Keratinocyte (primary cell): ENCODE data around the gene ERMAP. TPM values are rescaled to one million over a fixed set of nuclear protein-coding genes. Genes with fewer than 3 reads are reported as not detected.

Experiments
- DNase-seq: peaks from one replicate; pipeline ENCODE4 v3.0.0-alpha.2; 2011; ENCODE audit warnings: low read depth, missing footprints, low spot score
- FAIRE-seq: peaks from 2 replicates; lab custom pipeline; 2011; peaks lifted over from hg19 to GRCh38; lab: Jason Lieb, UNC
- H2AFZ ChIP-seq: 2 replicates; pipeline ENCODE4 v1.6.0; 2012; ENCODE audit warnings: low read length, control low read depth, inconsistent platforms; ENCODE audit not compliant: control insufficient read depth
- H3K27ac ChIP-seq: 2 replicates; pipeline ENCODE4 v1.5.1; 2011; ENCODE audit warnings: low read length; ENCODE audit not compliant: control insufficient read depth, insufficient read depth
- H3K27me3 ChIP-seq: 3 replicates; pipeline ENCODE4 v1.6.0; 2011; ENCODE audit warnings: low read length; ENCODE audit not compliant: control insufficient read depth, insufficient read depth; ENCODE audit errors: extremely low read depth
- H3K36me3 ChIP-seq, 2 experiments: 2 replicates in 1 of 2; 3 replicates in 1 of 2; pipeline ENCODE4 v1.5.1; 2011; ENCODE audit warnings: low read length in 2 of 2, mild to moderate bottlenecking in 1 of 2; ENCODE audit not compliant: control insufficient read depth in 2 of 2, insufficient read depth in 2 of 2; ENCODE audit errors: extremely low read depth in 1 of 2
- H3K4me1 ChIP-seq: 3 replicates; pipeline ENCODE4 v1.5.1; 2011; ENCODE audit warnings: low read length; ENCODE audit not compliant: control insufficient read depth, insufficient read depth; ENCODE audit errors: extremely low read depth
- H3K4me2 ChIP-seq: 3 replicates; pipeline ENCODE4 v1.6.0; 2011; ENCODE audit warnings: low read depth, low read length; ENCODE audit not compliant: control insufficient read depth, insufficient read depth; ENCODE audit errors: extremely low read depth
- H3K4me3 ChIP-seq, 3 experiments: fragments of 200-600 bp in 1 of 3; sonication (generic) in 1 of 3; 2 replicates in 2 of 3; 3 replicates in 1 of 3; pipeline ENCODE4 v1.5.1; 2011 to 2016; ENCODE audit warnings: low read length in 3 of 3, mild to moderate bottlenecking in 3 of 3, control low read depth in 2 of 3, inconsistent platforms in 1 of 3, low read depth in 1 of 3, mixed read lengths in 1 of 3, mixed run types in 1 of 3, moderate library complexity in 1 of 3; ENCODE audit not compliant: control insufficient read depth in 2 of 3, insufficient read depth in 2 of 3; ENCODE audit errors: extremely low read depth in 1 of 3
- H3K79me2 ChIP-seq: 2 replicates; pipeline ENCODE4 v1.6.0; 2012; ENCODE audit warnings: low read length; ENCODE audit not compliant: control insufficient read depth, insufficient read depth
- H3K9ac ChIP-seq: 3 replicates; pipeline ENCODE4 v1.6.0; 2011; ENCODE audit warnings: low read length; ENCODE audit not compliant: control insufficient read depth, insufficient read depth; ENCODE audit errors: extremely low read depth
- H3K9me1 ChIP-seq: 3 replicates; pipeline ENCODE4 v1.6.0; 2011; ENCODE audit warnings: low read length; ENCODE audit not compliant: control insufficient read depth, insufficient read depth; ENCODE audit errors: extremely low read depth
- H3K9me3 ChIP-seq: 2 replicates; pipeline ENCODE4 v1.5.1; 2012; ENCODE audit warnings: low read depth, low read length; ENCODE audit not compliant: control insufficient read depth
- H4K20me1 ChIP-seq: 3 replicates; pipeline ENCODE4 v1.6.0; 2011; ENCODE audit warnings: low read length; ENCODE audit not compliant: control insufficient read depth, insufficient read depth; ENCODE audit errors: extremely low read depth
- CTCF ChIP-seq, 3 experiments: IDR thresholded peaks in 1 of 3; conservative IDR thresholded peaks in 1 of 3; optimal IDR thresholded peaks in 1 of 3; 2 replicates in 2 of 3; 3 replicates in 1 of 3; pipeline versions ENCODE3 to v1.5.1; 2011; ENCODE audit warnings: low read length in 3 of 3, mild to moderate bottlenecking in 3 of 3, moderate library complexity in 2 of 3, control low read depth in 1 of 3, inconsistent platforms in 1 of 3; ENCODE audit not compliant: insufficient read depth in 2 of 3; ENCODE audit errors: extremely low read depth in 1 of 3
- EZH2 ChIP-seq: IDR thresholded peaks from one replicate; pipeline ENCODE4 v1.6.1; 2012; ENCODE audit warnings: inconsistent platforms, mild to moderate bottlenecking, low read length, moderate library complexity
- dilution Hi-C: fragments of 300-500 bp; cut with MboI; formaldehyde crosslinking; loops from one replicate; pipeline ENCODE4 v1.7.0; 2020; ENCODE audit warnings: low sequenced_read_pairs; ENCODE audit not compliant: extremely low pct_ligation_motif_present
- polyA plus RNA-seq, 5 experiments: library from polyadenylated mRNA; depleted of rRNA in 3 of 5; stranded (reverse) in 3 of 5; stranded (forward) in 1 of 5; unstranded in 1 of 5; fragments of >200 nt; gene quantifications; 1 replicate in 1 of 5; 2 replicates in 3 of 5; 3 replicates in 1 of 5; pipeline versions ENCODE4 v1.2.1 to v1.2.3, GENCODE V29; 2011 to 2012; ENCODE audit warnings: missing spikeins in 2 of 5, low read depth in 1 of 5, low replicate concordance in 1 of 5

The ERMAP gene
- polyA plus RNA-seq, 1 donor (not counting 4 experiments of a cell fraction or from before 2014, with no cell fraction given) = 5.6 TPM

- H4K20me1 ChIP-seq = no peaks in the 10 kb centered on the region
- H3K4me1 ChIP-seq = no peaks in the 10 kb centered on the region
- no peak overlapping the region for H3K4me3 ChIP-seq
- peaks cover 11% of the 10 kb centered on the region for H3K27me3 ChIP-seq
- no peak for FAIRE-seq
- dilution Hi-C loops = no loop called here
- H3K79me2 ChIP-seq = no peaks in the 10 kb centered on the region
- TF ChIP-seq CTCF (optimal IDR thresholded peaks at IDR 0.05 in 1 of 3, IDR thresholded peaks at IDR 0.05 in 1 of 3, conservative IDR thresholded peaks at IDR 0.05 in 1 of 3; ENCODE audit: extremely low read depth in 1 of 3, insufficient read depth in 2 of 3, low read length in 3 of 3) = no peak
- TF ChIP-seq EZH2 = no peak
- no peak for DNase-seq
- no peaks in the 10 kb centered on the region for H3K9me1 ChIP-seq
- no peak overlapping the region for H2AFZ ChIP-seq
- no peak overlapping the region for H3K4me2 ChIP-seq
- H3K9ac ChIP-seq = no peak overlapping the region
- no peaks in the 10 kb centered on the region for H3K9me3 ChIP-seq
- no peak overlapping the region for H3K27ac ChIP-seq
- no peaks in the 10 kb centered on the region for H3K36me3 ChIP-seq
Measured at GRCh38 chr1:42877380-42877779, 60.5 kb downstream of the ERMAP start.

- Histone ChIP-seq H3K4me2 (no peak overlapping the region), H3K27me3 (peaks cover 11% of the 10 kb centered on the region), H3K4me1 (no peaks in the 10 kb centered on the region), H3K79me2 (no peaks in the 10 kb centered on the region), H3K9ac (no peak overlapping the region), H3K4me3 (no peak overlapping the region), H4K20me1 (no peaks in the 10 kb centered on the region), H2AFZ (no peak overlapping the region), H3K9me3 (no peaks in the 10 kb centered on the region), H3K27ac (no peak overlapping the region), H3K36me3 (no peaks in the 10 kb centered on the region), H3K9me1 (no peaks in the 10 kb centered on the region)
- FAIRE-seq (no peak), DNase-seq (no peak)
- dilution Hi-C loops = no loop called here
- TF ChIP-seq EZH2 (no peak), CTCF (optimal IDR thresholded peaks at IDR 0.05 in 1 of 3, IDR thresholded peaks at IDR 0.05 in 1 of 3, conservative IDR thresholded peaks at IDR 0.05 in 1 of 3; ENCODE audit: extremely low read depth in 1 of 3, insufficient read depth in 2 of 3, low read length in 3 of 3) (no peak)
Measured at GRCh38 chr1:42880384-42880783, 63.5 kb downstream of the ERMAP start.
